H7 (cell line): ENCODE results near the gene ERC2. TPM values are rescaled to one million over a fixed set of nuclear protein-coding genes. Genes with fewer than 3 reads are reported as not detected.
"Not testable (repeated sequence)": the region's sequence is repeated elsewhere in the genome, so short reads cannot be mapped to it uniquely, and the experiment has no call there.

Experiments used
- DNase-seq: peaks from one replicate; pipeline ENCODE4 v3.0.0; 2012
- H3K27me3 ChIP-seq: 2 replicates; pipeline ENCODE4 v1.6.0; 2011; ENCODE audit warnings: mild to moderate bottlenecking, low read length; ENCODE audit not compliant: control insufficient read depth, insufficient read depth
- H3K36me3 ChIP-seq: replicated peaks from 2 replicates; pipeline ENCODE4 v1.5.1; 2011; ENCODE audit warnings: low read length; ENCODE audit not compliant: control insufficient read depth, insufficient read depth
- H3K4me3 ChIP-seq: 2 replicates; pipeline ENCODE4 v1.5.1; 2011; ENCODE audit warnings: low read depth, mild to moderate bottlenecking, control low read depth, low read length, moderate library complexity; ENCODE audit not compliant: insufficient read depth
- total RNA-seq: library from RNA; depleted of rRNA; stranded (reverse); fragments of >200 nt; shearing (Covaris generic); gene quantifications from 2 replicates; pipeline ENCODE4 v1.2.3, GENCODE V29; 2014

Gene ERC2
- total RNA-seq, 1 experiment from 2014 or later, result 2.4 TPM

DNA sequence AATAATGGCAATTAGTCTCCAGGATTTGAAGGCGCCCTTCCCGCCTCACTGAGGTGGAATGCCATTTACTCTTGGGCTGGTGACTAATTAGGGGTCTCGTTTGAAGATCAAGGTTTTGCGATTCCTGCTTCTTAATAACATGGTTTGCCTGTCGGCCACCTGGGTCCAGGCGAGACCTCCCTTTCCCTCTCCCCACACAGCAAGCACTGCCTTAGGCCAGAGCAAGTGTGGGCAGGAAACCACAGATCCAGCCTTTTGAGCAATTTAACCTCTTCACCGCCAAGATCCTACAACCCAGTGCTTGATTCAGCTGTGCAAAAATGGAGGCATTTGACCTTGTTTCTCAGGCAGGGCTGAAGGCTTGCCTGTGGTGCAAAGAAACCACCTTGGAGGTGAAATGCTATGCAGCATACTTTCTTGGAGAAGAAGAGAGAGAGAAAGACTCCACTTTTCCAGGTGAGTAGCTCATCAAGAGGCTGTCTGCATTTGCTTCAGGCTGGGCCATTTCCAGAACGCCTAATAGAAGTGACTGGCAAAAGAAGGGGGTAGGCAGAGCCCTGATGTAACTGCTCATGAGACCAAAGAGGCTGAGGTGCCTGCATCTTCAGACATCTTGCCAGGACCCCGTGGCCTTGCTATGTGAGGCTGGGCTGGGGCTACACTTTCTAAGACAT is 947.1 kb downstream of the ERC2 start:
- DNase-seq, result no peak
- Histone ChIP-seq H3K36me3 (no peaks in the 10 kb centered on the region), H3K4me3 (no peak overlapping the region), H3K27me3 (no peaks in the 10 kb centered on the region; the same call in 1 of the 2 replicates)

DNA sequence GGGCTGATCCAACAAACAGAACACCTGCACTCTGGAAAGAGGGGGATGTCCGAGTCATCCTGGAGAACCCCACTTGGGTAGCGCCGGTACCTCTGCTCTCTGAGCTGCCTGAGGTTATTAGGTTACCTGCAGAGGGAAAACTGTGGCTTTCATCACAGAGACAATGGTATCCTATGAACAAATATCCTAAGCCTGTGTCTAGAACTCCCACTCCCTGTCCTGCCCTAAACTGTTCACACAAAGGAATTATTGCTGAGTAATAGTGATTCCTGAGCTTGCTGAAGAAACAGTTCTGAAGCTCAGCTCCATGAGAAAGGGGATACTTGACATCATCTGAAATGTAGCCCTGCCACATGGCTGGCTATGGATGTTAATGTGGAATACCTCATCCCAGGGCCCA is 949.2 kb downstream of the ERC2 start:
- no peak for DNase-seq
- H3K4me3 ChIP-seq, result no peak overlapping the region
- H3K36me3 ChIP-seq, result no peaks in the 10 kb centered on the region
- H3K27me3 ChIP-seq, result no peaks in the 10 kb centered on the region; the same call in 1 of the 2 replicates

DNA sequence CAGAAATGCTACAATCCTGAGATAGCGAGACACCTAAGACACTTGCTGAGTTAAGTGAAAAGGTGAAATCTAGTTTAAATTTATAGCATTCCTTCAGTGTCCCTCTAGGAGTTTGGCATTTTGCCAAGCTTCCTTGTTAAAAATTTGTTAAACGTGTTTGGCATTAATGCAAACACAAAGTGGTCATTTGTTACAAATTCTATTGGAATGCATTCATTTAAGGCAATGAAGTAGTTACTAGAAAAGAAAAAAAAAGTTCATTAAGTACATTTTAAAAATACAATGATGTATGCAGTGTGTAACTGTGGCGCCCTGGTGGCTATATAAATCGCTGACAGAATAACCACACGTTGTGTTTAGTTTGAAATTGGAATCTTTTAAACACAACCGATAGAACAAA is 949.8 kb downstream of the ERC2 start:
- Histone ChIP-seq H3K27me3 (no peaks in the 10 kb centered on the region; the same call in 1 of the 2 replicates), H3K36me3 (no peaks in the 10 kb centered on the region), H3K4me3 (no peak overlapping the region)
- DNase-seq, result no peak

DNA sequence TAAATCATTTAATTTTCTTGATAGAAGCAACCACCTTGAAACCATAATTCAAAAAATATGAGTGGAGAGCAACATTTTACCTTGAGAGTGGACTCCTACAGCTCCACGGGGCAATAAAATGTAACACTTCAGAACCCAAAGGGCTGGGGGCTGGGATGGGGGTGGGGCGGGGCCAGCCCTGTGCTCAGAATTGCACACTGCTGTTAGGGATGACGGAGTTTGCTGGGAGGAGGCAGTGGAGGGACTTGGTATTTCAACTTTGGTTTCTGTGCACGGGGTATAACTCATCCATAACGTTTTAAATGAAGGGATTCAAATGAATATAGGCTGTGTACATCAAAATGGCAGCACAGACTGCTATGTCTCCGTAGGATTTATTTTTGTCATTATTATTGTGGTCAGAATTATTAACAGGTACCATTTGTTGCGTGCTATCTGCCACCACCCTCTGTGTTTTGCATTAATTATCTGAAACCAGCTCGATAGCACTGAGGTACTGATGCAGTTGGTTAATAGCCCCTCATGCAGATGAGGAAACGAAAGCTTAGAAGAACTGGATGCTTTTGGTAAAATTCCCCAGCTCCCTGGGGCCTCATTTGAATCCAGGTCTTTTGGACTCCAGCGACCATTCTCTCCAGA is 951.8 kb downstream of the ERC2 start:
- H3K4me3 ChIP-seq, result no peak overlapping the region
- H3K36me3 ChIP-seq, result no peaks in the 10 kb centered on the region
- DNase-seq, result no peak

DNA sequence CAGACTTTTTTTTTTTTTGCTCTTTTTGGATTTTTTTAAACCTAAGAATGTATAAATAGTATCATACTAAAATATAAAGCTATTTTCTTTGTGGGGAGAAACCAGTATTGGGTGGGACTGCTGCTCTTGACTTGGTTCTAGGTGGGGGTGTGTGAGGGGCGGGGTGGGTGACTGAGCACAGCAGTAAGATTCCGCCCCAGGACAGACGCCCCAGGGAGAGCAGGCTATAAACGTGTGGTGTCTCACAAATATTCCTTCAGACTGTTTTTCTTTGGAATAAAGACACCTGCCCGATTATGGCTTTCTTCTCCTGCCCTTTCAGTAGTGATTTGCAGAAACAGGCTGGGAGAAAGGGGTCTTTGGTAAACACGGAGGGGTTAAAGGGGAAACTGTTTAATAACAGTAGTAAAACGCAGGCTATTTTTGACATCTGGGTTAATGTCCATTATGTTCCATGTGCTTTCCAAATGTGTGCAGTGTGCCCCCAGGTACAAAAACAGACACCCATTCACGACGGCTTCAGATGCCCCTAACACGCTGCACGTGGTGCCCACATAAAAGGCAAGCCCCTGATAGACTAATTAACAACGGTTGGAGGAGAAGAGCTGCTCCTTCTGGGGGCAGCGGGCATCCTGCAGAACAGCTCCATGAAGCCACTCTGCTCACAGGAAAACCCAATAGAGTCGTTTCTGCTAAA is 952.6 kb downstream of the ERC2 start:
- DNase-seq, result no peak
- no peaks in the 10 kb centered on the region for H3K36me3 ChIP-seq
- no peaks in the 10 kb centered on the region for H3K27me3 ChIP-seq
- H3K4me3 ChIP-seq, result no peak overlapping the region

More for the DNA sequence above, 951.8 kb downstream of the ERC2 start:
- no peaks in the 10 kb centered on the region for H3K27me3 ChIP-seq

DNA sequence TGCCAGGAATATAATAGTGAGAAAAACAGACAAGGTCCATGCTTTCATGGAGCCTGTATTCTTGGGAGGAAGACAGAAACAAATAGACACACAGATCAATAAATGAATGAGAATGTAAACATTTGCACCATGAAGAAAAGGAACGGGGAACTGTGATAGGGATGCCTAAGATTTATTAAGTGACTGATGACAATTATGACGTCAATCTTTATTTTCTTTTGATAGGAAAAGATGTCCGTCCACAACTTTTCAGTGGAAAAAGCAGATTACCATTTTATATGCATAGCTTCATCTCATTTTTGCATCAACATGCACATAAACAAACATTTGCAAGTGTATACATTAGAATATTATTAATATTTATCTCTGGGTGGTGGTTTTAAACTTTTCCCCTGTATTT is 953.3 kb downstream of the ERC2 start:
- no peak for DNase-seq
- H3K27me3 ChIP-seq, result no peaks in the 10 kb centered on the region
- H3K4me3 ChIP-seq, result no peak overlapping the region
- H3K36me3 ChIP-seq, result no peaks in the 10 kb centered on the region

DNA sequence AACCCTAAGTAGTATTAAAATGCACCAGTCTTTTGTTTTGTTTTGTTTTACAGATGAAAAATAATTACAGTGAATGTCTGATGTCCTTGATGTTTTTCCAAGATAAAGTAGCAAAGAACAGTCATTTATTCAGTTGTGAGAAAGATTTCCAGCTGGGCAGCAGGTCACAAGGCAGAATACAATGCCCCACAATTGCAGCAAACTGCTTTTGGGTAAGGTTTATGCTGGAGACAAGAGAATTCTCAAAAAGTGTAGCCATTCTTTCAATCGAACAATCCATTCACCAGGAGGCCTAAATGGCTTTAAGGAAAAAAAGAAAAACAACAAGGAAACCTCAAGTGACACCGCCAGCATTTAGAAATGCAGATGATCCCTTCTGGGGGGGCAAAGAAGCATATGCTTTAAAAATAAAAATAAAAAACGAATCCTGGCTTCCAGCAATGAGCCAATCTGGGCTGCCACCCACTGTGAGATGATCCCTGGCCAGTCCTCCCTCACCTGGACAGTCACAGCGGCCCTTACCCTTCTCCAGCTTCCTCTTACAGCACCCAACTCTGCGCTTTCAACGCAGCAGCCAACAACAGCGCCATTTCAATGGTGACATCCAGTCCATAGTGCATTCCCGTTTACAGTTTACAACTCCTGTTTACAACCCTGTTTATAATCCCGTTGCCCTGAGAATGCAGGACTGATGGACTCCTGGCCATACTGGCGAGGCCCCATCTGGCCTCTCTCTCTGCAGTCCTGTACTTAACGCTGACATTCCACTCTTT is 955.5 kb downstream of the ERC2 start:
- H3K4me3 ChIP-seq, result no peak overlapping the region
- H3K27me3 ChIP-seq, result no peaks in the 10 kb centered on the region; the same call in 1 of the 2 replicates
- H3K36me3 ChIP-seq, result no peaks in the 10 kb centered on the region
- DNase-seq, result no peak

DNA sequence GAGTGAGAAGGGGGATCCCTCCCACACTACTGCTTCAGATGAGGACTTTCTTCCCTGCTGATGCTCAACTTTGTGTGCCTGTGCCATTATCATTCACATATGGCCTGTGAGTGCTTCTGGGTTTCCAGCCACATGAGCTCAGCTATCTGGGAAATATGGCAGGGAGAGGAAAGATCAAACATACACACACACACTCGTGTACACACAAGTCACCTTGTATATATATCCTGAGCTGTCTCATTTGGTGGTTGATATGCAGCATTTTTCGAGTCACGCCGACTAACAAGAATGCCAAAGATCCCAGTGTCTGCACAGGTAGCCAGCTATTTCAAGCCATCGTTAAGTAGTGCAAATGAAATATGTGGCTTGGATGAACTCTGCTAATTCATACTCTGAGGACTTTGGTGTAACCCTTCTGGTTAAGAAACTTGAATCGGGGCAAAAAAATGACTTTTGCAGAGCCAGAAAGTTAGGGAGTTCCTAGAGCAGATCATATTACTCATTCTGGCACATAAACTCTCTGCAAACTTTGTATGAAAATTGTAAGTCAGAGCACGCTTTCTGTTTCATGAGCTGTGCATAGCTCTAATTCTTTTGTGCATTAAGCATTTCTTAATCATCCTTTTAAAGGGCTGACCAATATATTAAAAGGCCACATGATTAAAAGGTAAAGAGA is 956.2 kb downstream of the ERC2 start:
- DNase-seq, result no peak
- no peaks in the 10 kb centered on the region; the same call in 1 of the 2 replicates for H3K27me3 ChIP-seq
- no peak overlapping the region for H3K4me3 ChIP-seq
- H3K36me3 ChIP-seq, result no peaks in the 10 kb centered on the region

DNA sequence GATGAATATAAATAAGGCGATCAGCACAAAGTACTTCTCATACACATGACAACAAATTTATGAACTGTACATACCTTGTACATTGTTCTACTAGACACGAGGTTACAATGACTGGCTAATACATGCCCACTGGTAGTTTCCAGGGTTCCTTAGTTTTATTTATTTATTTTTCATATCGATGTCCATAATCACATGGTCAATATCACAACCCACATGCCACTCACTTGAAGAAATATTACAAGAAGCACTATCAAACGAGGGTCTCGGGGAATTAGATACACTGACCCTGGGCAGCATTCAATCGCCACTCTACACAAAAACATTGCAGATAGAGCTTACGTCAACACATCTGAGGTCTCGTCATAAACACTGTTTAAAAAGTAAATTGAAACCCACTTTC is 959.9 kb downstream of the ERC2 start:
- no peaks in the 10 kb centered on the region for H3K36me3 ChIP-seq
- no peak for DNase-seq
- H3K27me3 ChIP-seq, result no peaks in the 10 kb centered on the region; the same call in 1 of the 2 replicates
- no peak overlapping the region for H3K4me3 ChIP-seq

DNA sequence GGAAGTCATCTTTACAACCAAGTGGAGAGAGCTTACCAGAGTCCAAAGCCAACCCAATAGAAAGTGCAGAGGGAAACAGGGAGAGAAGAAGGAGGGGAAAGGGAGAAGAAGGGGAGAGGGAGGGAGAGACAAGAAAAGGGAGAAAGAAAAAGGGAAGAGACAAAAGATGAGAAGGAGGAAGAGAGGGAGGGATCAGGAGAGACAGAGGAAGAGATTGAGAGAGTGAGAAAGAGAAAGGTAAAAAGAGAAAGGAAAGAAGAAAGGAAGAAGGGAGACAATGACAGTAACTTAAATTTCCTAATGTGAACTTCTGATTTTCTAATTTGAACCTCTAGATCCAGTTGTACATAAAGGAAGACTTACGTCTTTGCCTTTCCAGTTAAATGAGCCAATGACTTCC is 960.5 kb downstream of the ERC2 start:
- no peak for DNase-seq
- Histone ChIP-seq H3K36me3 (no peaks in the 10 kb centered on the region), H3K27me3 (no peaks in the 10 kb centered on the region; the same call in 1 of the 2 replicates), H3K4me3 (no peak overlapping the region)

DNA sequence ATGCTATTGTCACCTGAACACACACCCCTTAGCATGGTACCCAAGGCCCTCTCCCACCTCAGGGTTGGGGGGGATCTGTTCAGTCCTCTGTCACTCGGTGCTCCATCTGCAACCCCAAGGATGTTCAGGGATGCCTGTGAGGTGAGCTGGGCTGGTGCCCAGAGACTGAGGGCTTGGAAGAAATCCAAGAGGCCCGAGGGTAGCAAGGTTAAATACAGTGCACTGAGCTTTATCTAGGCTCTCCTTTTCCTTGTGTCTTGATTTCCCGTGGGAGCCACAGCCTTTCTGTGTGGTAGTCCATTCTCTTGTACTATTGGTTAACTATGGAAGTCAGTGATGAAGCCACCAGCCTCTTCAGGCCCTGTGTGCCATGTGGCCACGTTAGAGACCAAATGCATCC is 962.5 kb downstream of the ERC2 start:
- Histone ChIP-seq H3K36me3 (no peaks in the 10 kb centered on the region), H3K27me3 (no peaks in the 10 kb centered on the region; the same call in 1 of the 2 replicates), H3K4me3 (no peak overlapping the region)
- DNase-seq, result no peak

DNA sequence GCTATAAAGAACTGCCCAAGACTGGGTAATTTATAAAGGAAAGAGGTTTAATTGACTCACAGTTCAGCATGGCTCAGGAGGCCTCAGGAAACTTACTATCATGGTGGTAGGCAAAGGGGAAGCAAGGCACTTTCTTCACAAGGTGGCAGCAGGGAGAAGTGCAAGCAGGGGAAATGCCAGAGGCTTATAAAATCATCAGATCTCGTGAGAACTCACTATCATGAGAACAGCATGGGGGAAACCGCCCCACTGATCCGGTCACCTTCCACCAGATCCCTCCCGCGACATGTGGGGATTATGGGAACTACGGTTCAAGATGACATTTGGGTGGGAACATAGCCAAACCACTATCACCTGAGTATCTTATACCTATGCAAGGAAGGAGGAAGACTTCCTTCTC is 963.2 kb downstream of the ERC2 start:
- DNase-seq, H3K27me3 ChIP-seq, H3K36me3 ChIP-seq, H3K4me3 ChIP-seq: not testable (repeated sequence)

DNA sequence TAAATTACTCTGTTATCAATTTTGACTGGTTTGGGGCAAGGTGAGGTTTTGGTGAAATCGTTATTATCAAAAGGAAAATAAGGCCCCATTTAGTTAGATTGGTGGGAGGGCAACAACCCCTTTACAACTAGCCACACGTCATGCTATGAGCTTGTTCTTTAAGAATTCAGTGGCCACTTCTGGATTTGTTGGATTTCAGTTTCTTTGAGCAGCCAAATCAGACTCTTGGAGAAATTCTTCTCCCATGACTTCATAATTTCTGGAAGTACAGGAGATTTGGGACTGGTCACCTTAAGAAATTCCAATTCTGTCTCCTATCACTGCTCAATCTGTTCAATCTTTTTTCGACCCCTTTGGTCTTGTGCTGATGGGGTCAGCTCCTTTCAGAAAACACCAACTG is 966.4 kb downstream of the ERC2 start:
- no peak for DNase-seq
- Histone ChIP-seq H3K36me3 (no peaks in the 10 kb centered on the region), H3K27me3 (no peaks in the 10 kb centered on the region; the same call in 1 of the 2 replicates), H3K4me3 (no peak overlapping the region)
